MM.1S (cell line): Measurements from ENCODE around the gene IFNG-AS1.

ENCODE experiments used
- EZH2 ChIP-seq: fragments of 300-600 bp; sonication (generic); optimal IDR thresholded peaks from 2 replicates; pipeline ENCODE3; 2017; ENCODE audit warnings: low read depth, mild to moderate bottlenecking, antibody characterized with exemption, low read length, mixed read lengths
- TF ChIP-seq, protein P1 (sequence below): fragments of 300-600 bp; sonication (generic); IDR thresholded peaks from 2 replicates; pipeline ENCODE4 v1.5.1; 2016; ENCODE audit warnings: antibody characterized with exemption, low read length, mixed read lengths

DNA sequence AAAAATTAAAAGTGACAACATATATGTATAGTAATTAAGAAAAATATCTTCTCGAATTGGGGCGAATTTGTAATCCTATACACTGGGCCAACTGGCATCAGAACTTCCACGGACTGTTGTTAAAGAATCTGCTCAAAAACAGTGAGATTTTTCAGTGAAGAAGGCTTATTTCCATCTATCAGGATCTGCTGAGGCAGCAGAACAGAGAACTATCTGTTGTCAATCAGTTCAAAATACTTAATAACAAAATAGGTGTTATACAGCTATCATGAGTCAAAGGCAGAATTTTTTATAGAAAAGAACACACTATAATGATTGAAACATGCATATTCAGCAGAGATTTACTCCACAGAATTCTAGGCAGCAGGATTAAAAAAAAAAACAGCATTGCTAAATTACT is 41.9 kb downstream of the IFNG-AS1 start:
- TF ChIP-seq, protein P1, sequence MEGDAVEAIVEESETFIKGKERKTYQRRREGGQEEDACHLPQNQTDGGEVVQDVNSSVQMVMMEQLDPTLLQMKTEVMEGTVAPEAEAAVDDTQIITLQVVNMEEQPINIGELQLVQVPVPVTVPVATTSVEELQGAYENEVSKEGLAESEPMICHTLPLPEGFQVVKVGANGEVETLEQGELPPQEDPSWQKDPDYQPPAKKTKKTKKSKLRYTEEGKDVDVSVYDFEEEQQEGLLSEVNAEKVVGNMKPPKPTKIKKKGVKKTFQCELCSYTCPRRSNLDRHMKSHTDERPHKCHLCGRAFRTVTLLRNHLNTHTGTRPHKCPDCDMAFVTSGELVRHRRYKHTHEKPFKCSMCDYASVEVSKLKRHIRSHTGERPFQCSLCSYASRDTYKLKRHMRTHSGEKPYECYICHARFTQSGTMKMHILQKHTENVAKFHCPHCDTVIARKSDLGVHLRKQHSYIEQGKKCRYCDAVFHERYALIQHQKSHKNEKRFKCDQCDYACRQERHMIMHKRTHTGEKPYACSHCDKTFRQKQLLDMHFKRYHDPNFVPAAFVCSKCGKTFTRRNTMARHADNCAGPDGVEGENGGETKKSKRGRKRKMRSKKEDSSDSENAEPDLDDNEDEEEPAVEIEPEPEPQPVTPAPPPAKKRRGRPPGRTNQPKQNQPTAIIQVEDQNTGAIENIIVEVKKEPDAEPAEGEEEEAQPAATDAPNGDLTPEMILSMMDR, result no peak
- no peak for TF ChIP-seq EZH2
